PC-3 (cell line): ENCODE data around the gene ULK3.

Experiments used
- EZH2phosphoT487 ChIP-seq: fragments of 300-600 bp; sonication (generic); IDR thresholded peaks from 2 replicates; pipeline ENCODE4 v1.6.1; 2018; ENCODE audit warnings: mild to moderate bottlenecking, antibody characterized with exemption, low read length, borderline replicate concordance
- TF ChIP-seq, protein P1 (sequence below): fragments of 300-600 bp; sonication (generic); conservative IDR thresholded peaks from 2 replicates; pipeline ENCODE4 v1.5.1; 2017; ENCODE audit warnings: antibody characterized with exemption, low read depth, mild to moderate bottlenecking, low read length

DNA sequence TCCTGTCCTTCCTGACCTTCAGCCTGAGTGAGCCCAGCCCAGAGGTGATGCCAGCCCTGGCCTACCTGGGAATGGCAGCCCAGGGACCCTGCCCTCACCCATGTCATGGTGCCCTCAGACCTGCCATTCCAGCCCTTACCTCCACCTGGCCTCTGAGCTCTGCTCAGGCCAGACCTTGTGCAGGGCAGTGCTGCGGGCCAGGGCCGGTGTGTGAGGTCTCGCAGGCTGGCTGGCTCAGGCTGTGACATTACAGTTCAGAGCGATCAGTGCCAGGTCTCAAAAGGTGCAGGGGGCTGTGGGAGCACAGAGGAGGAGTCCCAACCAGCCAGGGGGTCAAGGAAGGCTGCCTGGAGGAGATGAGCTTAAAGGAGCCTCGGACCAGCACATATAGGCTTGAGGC is 22.9 kb downstream of the ULK3 start:
- TF ChIP-seq, protein P1, sequence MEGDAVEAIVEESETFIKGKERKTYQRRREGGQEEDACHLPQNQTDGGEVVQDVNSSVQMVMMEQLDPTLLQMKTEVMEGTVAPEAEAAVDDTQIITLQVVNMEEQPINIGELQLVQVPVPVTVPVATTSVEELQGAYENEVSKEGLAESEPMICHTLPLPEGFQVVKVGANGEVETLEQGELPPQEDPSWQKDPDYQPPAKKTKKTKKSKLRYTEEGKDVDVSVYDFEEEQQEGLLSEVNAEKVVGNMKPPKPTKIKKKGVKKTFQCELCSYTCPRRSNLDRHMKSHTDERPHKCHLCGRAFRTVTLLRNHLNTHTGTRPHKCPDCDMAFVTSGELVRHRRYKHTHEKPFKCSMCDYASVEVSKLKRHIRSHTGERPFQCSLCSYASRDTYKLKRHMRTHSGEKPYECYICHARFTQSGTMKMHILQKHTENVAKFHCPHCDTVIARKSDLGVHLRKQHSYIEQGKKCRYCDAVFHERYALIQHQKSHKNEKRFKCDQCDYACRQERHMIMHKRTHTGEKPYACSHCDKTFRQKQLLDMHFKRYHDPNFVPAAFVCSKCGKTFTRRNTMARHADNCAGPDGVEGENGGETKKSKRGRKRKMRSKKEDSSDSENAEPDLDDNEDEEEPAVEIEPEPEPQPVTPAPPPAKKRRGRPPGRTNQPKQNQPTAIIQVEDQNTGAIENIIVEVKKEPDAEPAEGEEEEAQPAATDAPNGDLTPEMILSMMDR = no peak
- TF ChIP-seq EZH2phosphoT487 = no peak
